Tibial artery (tissue), 4 donors: Measurements from ENCODE around the gene P4HTM.

ENCODE experiments used
- DNase-seq, 2 donors: peaks; one replicate each; pipeline ENCODE4 v3.0.0-alpha.2; 2019
- H3K27ac ChIP-seq, 2 donors: fragments of 200-600 bp; sonication (generic) in 1 of 2; 1 replicate in 1 of 2; 2 replicates in 1 of 2; pipeline ENCODE4 v1.5.1; 2018 to 2019; ENCODE audit warnings: mild to moderate bottlenecking in 1 of 2
- H3K27me3 ChIP-seq, 2 donors: fragments of 200-600 bp; sonication (generic) in 1 of 2; one replicate each; pipeline versions ENCODE4 v1.5.1 to v1.6.0; 2016 to 2019
- H3K36me3 ChIP-seq, 3 donors: fragments of 200-600 bp; sonication (generic) in 2 of 3; one replicate each; pipeline ENCODE4 v1.5.1; 2016 to 2019; ENCODE audit warnings: mild to moderate bottlenecking in 2 of 3
- H3K4me1 ChIP-seq, 4 donors: fragments of 200-600 bp; sonication (generic) in 2 of 4; 1 replicate in 3 of 4; 2 replicates in 1 of 4; pipeline ENCODE4 v1.5.1; 2016 to 2019
- H3K4me3 ChIP-seq, 2 donors: fragments of 200-600 bp; sonication (generic) in 1 of 2; 1 replicate in 1 of 2; 2 replicates in 1 of 2; pipeline ENCODE4 v1.5.1; 2018 to 2019; ENCODE audit warnings: mild to moderate bottlenecking in 2 of 2
- H3K9me3 ChIP-seq, 3 donors: fragments of 200-600 bp; sonication (generic) in 1 of 3; one replicate each; pipeline ENCODE4 v1.5.1; 2016 to 2019
- CTCF ChIP-seq, 2 experiments: fragments of 200-600 bp in 1 of 2; fragments of 450-650 bp in 1 of 2; IDR thresholded peaks; one replicate each; pipeline ENCODE4 v1.5.1; 2017 to 2019; ENCODE audit warnings: antibody characterized with exemption in 2 of 2, mild to moderate bottlenecking in 1 of 2, moderate library complexity in 1 of 2
- intact Hi-C: fragments of 100-400 bp; cut with DNase I; formaldehyde crosslinking; loops from one replicate; pipeline ENCODE4 v1.15.0; 2023; ENCODE audit warnings: low total_unique reads

P4HTM gene

GRCh38 chr3:49022688-49023171 is 32.7 kb downstream of the P4HTM start:
- Histone ChIP-seq H3K4me1 (peaks cover 0 to 41% (median 33%) of the 10 kb centered on the region in 4 donors), H3K36me3 (peaks cover 24 to 50% (median 32%) of the 10 kb centered on the region in 3 donors), H3K9me3 (no peaks in the 10 kb centered on the region), H3K27ac (peak overlapping the region; percentile 97 to 98), H3K27me3 (no peaks in the 10 kb centered on the region), H3K4me3 (peak overlapping the region; percentile 72 to 97)
- DNase-seq, result no peak
- TF ChIP-seq CTCF (IDR thresholded peaks at IDR 0.05), result no peak
- intact Hi-C loops, result loop anchor here (5.0 kb wide), 1 partner anchor 35 kb away; no protein-coding TSS in a partner anchor

DNA sequence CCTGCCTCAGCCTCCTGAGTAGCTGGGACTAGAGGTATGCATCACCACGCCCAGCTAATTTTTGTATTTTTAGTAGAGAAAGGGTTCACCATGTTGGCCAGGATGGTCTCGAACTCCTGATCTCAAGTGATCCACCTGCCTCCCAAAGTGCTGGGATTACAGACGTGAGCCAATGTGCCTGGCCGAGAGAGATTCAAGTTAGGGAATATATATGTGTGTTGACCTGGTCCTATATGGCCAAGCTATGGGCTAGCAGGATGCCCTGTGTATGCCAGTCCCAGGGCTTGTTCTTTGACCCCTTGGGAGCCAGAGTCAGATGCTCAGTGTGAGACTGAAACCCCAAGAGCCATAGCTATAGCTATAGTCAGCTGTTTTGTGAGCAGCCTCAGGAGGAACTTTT is 33.7 kb downstream of the P4HTM start:
- Histone ChIP-seq H3K27ac (no peak overlapping the region), H3K9me3 (no peaks in the 10 kb centered on the region), H3K4me3 (no peak overlapping the region), H3K27me3 (no peaks in the 10 kb centered on the region), H3K4me1 (peaks cover 0 to 46% (median 39%) of the 10 kb centered on the region in 4 donors), H3K36me3 (peaks cover 24 to 50% (median 32%) of the 10 kb centered on the region in 3 donors)
- no peak for TF ChIP-seq CTCF (IDR thresholded peaks at IDR 0.05)
- intact Hi-C loops, result loop anchor here (5.0 kb wide), 1 partner anchor 36 kb away; no protein-coding TSS in a partner anchor
- no peak for DNase-seq

DNA sequence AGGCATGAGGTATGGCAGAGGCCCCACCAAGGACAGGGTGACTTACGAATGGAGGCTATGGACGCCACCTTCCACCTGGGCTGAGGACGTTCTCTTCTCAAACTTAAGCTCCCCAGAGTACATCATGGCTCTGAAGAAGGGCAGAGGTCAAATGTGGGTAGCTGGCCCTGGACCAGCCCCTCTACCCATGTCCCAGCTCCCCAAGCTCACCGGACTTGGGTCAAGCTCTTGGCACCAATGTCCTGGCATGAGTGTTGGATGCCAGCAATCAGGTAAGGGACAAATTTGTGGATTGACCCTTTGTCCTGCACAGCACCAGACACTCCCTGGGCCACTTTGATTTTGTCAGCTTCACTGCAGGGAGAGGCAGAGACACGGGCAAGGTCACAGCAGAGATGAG is 34.4 kb downstream of the P4HTM start:
- no peak for DNase-seq
- H3K27ac ChIP-seq, result no peak overlapping the region
- H3K4me1 ChIP-seq, result peaks cover 0 to 42% (median 35%) of the 10 kb centered on the region in 4 donors
- H3K4me3 ChIP-seq, result no peak overlapping the region
- intact Hi-C loops, result loop anchor here (5.0 kb wide), 1 partner anchor 37 kb away; no protein-coding TSS in a partner anchor
- no peaks in the 10 kb centered on the region for H3K9me3 ChIP-seq
- no peaks in the 10 kb centered on the region for H3K27me3 ChIP-seq
- peaks cover 24 to 50% (median 32%) of the 10 kb centered on the region in 3 donors for H3K36me3 ChIP-seq
- no peak for TF ChIP-seq CTCF (IDR thresholded peaks at IDR 0.05)

DNA sequence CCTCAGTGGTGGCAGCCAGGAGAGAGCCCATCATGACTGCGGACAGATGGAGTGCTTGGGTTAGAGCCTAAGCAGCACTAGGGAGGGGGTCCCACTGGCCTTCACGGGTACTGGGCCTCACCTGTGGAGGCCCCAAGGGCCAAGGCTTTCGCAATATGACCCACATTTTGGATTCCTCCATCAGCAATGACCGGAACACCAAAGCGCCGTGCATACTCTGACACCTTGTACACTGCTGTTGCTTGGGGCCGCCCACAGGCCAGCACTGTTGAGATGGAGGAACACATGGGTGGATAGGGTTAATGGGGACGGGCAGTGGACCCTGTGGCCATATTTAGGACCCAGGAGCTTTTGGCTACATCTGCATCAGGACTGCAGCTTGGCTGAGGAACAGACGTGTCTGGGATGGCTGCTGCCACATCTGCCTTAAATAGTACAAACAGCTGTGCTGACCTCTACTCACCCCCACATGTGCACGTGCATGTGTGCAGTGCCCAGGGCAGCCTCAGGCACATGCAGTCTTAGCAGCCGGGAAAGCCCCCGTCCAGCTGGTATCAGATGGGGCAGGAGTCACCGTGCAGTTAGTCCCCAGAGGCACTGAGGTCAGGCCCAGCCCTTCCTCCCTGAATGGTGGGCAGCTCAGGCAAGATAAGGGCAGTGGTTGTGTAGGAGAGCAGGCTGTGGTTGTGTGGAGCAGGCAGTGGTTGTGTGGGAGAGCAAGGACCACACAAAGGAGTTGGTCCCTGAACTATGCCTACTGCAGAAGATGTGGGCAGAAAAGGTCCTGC is 35.2 kb downstream of the P4HTM start:
- no peak overlapping the region for H3K27ac ChIP-seq
- H3K36me3 ChIP-seq, result peaks cover 24 to 54% (median 36%) of the 10 kb centered on the region in 3 donors
- TF ChIP-seq CTCF (IDR thresholded peaks at IDR 0.05), result no peak
- intact Hi-C loops, result no loop called here
- H3K9me3 ChIP-seq, result no peaks in the 10 kb centered on the region
- no peak for DNase-seq
- H3K27me3 ChIP-seq, result no peaks in the 10 kb centered on the region
- H3K4me1 ChIP-seq, result peaks cover 0 to 36% (median 30%) of the 10 kb centered on the region in 4 donors
- H3K4me3 ChIP-seq, result no peak overlapping the region

GRCh38 chr3:49025793-49026520 is 35.9 kb downstream of the P4HTM start:
- Histone ChIP-seq H3K27me3 (no peaks in the 10 kb centered on the region), H3K9me3 (no peaks in the 10 kb centered on the region), H3K4me1 (peaks cover 0 to 31% (median 24%) of the 10 kb centered on the region in 4 donors), H3K27ac (no peak overlapping the region), H3K36me3 (peaks cover 24 to 62% (median 43%) of the 10 kb centered on the region in 3 donors), H3K4me3 (no peak overlapping the region)
- no peak for DNase-seq
- no peak for TF ChIP-seq CTCF (IDR thresholded peaks at IDR 0.05)
- intact Hi-C loops, result no loop called here
